Fibroblast of villous mesenchyme (primary cell): ENCODE data around the gene CCDC74A. TPM values are rescaled to one million over a fixed set of nuclear protein-coding genes. Genes with fewer than 3 reads are reported as not detected.
"Not testable (repeated sequence)": the region's sequence is repeated elsewhere in the genome, so short reads cannot be mapped to it uniquely, and the experiment has no call there.

Experiments used
- DNase-seq: peaks from one replicate; pipeline ENCODE4 v3.0.0-alpha.2; 2010; ENCODE audit warnings: low read depth
- H3K4me3 ChIP-seq: 2 replicates; pipeline ENCODE4 v1.5.1; 2011; ENCODE audit warnings: low read depth, mild to moderate bottlenecking, low read length
- total RNA-seq: library from RNA; depleted of rRNA; stranded (reverse); fragments of >200 nt; gene quantifications from 2 replicates; pipeline ENCODE4 v1.2.3, GENCODE V29; 2012
- TF ChIP-seq, protein P1 (sequence below): IDR thresholded peaks from 2 replicates; pipeline ENCODE4 v1.5.1; 2012; ENCODE audit warnings: low read depth, mild to moderate bottlenecking, low read length; ENCODE audit not compliant: insufficient read depth

Gene CCDC74A
- total RNA-seq, 1 donor = 4.7 TPM

DNA sequence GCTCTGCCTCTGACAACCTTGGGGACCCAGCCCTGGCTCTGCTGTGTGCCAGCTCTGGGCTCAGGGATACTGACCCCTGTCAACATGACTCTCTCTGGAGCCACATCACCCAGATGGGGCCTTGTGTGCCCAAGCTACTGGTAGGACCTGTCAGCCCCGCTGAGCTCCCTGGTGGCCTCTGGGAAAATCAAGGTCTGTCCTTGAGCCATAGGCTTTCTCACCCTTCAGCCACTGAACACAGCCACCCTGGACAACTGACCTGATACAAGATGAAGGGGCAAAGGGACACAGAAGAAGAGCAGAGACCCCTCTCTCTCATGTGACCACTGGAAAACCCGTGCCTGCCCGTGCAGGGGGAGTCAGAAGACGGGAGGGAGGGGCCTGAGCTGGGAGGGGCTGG lies 7.8 kb downstream of the CCDC74A start:
- no peak for DNase-seq
- TF ChIP-seq, protein P1, sequence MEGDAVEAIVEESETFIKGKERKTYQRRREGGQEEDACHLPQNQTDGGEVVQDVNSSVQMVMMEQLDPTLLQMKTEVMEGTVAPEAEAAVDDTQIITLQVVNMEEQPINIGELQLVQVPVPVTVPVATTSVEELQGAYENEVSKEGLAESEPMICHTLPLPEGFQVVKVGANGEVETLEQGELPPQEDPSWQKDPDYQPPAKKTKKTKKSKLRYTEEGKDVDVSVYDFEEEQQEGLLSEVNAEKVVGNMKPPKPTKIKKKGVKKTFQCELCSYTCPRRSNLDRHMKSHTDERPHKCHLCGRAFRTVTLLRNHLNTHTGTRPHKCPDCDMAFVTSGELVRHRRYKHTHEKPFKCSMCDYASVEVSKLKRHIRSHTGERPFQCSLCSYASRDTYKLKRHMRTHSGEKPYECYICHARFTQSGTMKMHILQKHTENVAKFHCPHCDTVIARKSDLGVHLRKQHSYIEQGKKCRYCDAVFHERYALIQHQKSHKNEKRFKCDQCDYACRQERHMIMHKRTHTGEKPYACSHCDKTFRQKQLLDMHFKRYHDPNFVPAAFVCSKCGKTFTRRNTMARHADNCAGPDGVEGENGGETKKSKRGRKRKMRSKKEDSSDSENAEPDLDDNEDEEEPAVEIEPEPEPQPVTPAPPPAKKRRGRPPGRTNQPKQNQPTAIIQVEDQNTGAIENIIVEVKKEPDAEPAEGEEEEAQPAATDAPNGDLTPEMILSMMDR = no peak
- no peak overlapping the region for H3K4me3 ChIP-seq

DNA sequence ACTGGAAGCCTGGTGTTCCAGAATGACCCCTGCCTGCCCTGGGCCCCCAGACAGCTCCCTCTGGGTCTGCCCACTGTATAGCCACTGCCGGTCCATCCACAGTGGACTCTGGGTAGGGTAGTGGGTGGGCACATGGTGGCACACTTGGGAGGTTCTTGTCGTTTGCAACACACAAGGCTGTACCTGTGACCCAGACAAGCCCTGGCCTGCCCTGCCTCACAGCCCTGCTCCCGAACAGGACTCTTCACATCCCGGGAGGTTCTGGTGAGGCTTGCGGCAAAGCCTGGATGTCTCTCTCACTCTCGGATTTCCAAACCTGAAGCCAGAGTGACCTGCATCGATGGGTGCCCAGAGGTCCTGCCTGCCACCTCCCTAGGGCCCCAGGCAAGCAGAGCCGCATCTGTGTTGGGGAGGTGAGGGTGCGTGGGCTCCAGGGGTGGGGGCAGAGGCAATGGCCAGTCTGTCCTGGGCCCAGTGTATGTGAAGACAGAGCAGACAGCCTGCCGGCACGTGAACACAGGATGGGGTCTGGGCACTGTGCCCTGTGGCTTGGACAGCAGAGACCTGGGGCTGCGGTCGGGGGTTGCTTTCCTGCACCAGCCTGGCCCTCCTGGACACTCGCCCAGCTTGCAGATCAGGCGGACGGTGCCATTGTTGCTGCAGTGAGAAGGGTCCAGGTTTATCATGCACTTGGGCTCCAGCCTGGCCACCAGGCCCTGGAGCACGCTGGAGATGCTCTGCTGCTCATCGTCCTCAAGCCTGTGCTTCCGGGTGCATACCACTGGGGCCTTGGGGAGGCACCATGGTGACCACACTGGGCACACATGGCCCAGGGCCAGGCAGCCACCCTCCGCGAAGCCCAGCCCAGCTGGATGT lies 8.5 kb downstream of the CCDC74A start:
- DNase-seq, H3K4me3 ChIP-seq: not testable (repeated sequence)

DNA sequence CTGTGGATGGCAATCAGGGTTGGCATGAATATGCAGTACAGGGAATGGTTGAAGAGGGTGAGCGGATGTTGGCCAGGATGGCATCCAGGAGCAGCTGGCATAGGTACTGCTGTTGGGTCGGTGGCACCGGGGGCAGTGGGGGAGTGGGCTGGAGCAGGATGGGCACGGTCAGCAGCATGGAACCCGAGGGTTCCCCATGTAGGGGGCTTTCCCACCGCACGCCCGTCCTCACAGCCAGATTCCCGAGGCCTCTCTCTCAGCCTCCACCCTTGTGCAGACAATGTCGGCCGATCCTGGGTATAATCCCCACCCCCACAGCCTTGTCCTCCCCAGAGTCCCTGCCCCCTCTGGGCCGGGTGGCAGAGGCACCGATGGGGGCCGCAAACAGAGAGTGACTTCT lies 9.2 kb downstream of the CCDC74A start:
- not testable (repeated sequence) for DNase-seq, H3K4me3 ChIP-seq

DNA sequence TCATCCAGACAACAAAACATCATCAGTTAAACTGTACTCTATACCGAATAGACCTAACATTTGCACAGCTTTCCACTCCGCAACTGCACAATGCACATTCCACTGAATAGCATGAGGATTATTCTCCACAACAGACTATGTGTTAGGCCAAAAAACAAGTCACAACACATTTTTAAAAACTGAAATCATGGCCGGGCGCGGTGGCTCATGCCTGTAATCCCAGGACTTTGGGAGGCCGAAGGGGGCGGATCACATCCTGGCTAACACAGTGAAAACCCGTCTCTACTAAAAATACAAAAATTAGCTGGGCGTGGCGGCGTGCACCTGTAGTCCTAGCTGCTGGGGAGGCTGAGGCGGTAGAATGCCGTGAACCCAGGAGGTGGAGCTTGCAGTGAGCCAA lies 11.2 kb downstream of the CCDC74A start:
- not testable (repeated sequence) for H3K4me3 ChIP-seq, DNase-seq

DNA sequence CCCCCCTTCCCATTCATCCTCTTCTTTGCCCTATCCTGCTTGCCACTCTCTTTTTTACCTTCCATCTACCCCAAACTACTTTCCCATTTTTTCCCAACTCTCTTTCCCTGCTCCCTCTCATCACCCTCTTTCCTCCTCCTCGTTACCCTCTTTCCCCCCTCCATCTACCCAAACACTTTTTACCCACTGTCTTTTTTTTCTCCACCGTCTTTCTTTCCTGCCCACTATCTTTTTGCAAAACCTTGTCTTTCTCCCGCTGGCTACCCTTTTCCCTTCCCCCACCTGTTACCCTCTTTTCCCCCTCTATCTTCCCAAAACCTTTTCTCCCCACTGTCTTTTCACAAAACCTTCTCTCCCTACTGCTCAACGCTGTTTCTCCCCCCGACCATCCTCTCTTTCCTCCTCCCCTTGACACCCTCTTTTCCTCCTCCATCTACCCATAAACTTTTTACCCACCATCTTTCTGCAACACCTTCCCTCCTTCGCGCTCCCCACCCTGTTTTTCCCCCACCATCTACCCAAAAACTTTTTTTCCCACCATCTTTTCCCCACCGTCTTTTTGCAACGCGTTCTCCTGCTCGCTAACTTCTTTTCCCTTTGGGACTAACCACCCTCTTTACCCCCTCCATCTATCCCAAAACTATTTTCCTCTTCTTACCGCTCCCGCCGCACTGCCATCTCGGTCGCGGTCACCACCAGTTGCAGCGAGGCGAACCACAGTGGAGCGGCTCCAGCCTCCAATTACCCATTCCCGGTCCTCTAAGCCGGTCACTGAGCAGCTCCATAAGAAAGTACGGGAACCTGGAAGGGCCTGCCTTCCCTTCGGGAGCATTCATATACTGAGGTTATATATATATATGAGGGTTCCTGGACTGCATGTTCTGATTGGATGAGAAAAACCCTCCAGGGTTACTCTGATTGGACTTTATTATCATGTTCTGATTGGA lies 15.0 kb downstream of the CCDC74A start:
- no peak for DNase-seq
- TF ChIP-seq, protein P1 = no peak

DNA sequence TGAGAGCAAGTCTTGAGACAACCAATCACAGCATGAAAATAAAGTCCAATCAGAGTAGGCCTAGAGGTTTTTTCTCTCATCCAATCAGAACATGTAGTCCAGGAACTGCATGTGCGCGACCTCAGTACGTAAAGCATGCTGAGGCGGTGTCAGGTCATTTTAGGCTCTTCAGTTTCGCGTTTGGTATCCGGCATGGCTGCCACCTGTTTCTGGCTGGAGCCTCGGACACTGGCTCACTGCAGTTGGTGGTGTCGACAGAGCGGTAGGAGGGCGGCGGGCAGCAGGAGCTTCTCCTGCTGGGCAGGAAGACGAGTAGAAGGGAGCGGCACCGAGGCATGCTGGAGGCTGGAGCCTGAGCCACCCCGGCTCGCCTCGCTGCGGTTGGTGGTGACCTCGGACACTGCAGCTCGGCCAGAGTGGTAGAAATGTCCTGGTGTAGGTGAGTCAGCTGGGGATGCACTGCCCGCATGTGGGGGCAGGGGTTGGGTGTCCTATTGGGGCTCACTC lies 15.8 kb downstream of the CCDC74A start:
- no peak overlapping the region for H3K4me3 ChIP-seq
- TF ChIP-seq, protein P1 = no peak
- DNase-seq = no peak

More for the DNA sequence above, 15.0 kb downstream of the CCDC74A start:
- H3K4me3 ChIP-seq = no peak overlapping the region

DNA sequence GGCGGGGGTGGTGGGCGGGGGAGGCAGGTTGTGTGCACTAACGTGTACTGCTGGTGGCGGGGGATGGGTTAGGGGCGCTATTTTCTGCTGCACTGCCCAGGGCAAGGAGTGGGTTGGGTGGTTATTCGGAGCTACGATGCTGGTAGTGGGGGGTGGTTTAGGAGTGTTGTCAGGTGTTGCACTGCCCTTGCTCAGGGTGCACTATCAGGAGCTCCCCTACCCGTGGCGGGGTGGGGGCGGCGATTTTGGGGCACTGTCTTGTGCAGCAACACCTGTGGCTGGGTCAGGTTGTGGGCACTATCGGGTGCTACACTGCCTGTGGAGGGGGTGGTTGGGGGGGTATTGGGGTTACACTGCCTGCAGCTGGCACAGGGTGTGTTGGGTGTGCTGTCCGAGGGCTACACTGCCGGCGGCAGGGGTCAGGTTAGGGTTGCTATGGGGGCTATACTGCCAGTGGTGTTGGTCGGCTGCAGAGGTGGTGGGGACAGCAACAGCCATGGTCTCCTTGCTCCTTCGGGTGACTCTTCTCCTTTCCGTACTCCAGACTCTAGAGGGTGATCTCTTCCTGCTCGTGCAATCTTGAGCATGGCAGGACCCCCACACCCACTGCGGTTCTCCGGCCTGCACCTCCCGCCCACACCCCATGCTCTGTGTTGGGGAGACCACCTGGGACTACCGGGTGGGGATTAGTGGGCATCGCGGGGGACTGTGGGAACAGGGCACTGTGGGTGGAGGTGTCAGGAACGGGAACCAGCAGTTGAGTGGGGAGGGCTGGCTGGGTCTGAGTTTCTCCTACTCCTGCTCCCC lies 16.5 kb downstream of the CCDC74A start:
- not testable (repeated sequence) for H3K4me3 ChIP-seq, DNase-seq

DNA sequence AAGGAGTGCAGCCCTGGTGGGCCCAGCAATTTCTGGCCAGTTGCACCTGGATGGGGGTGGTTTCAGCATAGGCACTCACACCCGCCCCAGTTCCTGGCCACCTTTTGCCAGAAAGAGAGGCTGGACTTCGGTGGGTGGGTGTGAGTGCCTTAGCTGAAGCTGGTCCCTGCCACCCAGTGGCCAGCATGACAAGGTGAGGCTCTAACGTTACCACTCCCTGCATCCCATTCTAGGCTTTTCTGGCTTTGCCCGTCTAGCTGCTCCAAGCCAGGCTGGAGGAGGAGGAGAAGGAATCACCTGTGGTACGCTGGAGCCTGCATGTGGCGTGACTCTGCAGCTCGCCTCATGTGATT lies 17.1 kb downstream of the CCDC74A start:
- H3K4me3 ChIP-seq, DNase-seq: not testable (repeated sequence)

DNA sequence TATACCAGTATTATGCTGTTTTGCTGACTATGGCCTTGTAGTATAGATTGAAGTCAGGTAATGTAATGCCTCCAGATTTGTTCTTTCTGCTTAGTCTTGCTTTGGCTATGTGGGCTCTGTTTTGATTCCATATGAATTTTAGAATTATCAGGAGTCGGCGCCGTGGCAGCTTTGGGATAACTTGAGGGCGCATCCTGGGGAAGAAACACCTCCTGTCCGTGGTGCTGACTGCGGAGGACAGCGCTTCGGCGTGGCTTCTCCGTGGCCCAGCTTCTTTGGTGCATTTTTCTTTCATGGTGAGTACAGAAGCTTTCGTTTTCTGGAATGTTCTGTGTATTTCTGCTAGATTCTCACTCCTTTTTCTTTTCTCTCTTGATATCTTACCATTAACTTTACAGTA lies 25.2 kb downstream of the CCDC74A start:
- TF ChIP-seq, protein P1 = no peak
- no peak overlapping the region for H3K4me3 ChIP-seq
- no peak for DNase-seq
